GM21619 (cell line): ENCODE data around the gene FCAMR.

Experiments
- ATAC-seq: cut with Tn5 transposase; IDR thresholded peaks from one replicate; pipeline ENCODE4 v1.9.1; 2021; ENCODE audit not compliant: unreplicated experiment

The FCAMR gene

DNA sequence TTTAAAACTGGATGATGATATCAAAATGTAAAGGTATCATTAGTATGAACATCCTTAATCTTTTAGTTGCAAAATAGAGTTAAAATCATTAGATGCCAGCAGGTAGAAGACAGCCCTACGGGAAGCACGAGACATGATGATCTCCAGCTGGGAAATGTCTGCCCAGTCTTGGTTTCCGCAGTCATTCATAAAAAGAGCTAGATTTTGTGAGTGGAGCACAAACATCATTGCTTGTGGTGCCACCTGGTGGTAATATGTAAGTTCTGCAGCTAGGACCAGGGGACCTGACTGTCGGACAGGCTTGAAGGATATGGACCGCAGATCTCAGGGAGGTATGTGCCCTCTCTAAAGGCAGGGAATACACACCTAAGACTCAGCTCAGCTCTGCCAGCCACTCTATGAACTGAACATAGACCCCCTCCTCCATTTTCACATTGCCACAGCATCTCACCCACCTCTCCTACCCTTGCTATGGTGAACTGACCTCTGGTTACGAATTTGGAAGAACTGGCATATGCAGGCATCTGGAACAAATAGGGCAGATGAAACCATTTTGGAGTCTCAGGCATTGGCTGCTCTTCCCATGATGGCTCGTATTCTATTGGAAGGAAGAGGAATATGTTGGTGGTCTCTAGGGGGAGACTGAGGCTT, 57.7 kb downstream of the FCAMR start:
- ATAC-seq: no peak

DNA sequence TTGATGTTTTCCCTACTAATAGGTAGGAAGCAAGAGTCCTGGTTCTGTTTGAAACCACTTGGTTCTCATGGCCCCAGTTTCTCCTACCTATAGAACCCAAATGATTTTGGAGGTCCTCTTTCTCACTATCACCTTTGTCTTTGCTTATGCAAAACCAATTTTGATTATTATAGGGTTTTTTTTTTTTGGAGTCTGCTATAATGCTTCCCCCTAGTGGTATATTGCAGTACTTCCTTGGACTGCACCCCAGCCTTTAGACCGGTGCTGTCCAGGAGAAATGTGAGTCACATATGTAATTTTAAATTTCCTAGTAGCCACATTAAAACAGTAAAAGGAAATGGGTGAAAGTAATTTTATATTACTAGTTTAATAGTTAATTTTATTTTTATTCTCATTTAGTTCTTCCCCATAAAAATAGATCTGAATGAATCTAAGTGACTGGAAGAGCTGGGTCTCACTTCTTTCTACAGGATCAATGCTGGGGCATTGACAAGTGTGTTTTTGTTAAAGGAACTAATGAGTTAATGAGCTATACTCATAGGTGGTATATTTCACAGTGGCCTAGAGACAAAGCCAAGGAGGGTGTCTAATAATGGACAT, 59.1 kb downstream of the FCAMR start:
- no peak for ATAC-seq

GRCh38 chr1:206909883-206910318, 60.4 kb downstream of the FCAMR start:
- ATAC-seq: no peak

- ATAC-seq: no peak
Observed at GRCh38 chr1:206909161-206909882, 60.9 kb downstream of the FCAMR start.

DNA sequence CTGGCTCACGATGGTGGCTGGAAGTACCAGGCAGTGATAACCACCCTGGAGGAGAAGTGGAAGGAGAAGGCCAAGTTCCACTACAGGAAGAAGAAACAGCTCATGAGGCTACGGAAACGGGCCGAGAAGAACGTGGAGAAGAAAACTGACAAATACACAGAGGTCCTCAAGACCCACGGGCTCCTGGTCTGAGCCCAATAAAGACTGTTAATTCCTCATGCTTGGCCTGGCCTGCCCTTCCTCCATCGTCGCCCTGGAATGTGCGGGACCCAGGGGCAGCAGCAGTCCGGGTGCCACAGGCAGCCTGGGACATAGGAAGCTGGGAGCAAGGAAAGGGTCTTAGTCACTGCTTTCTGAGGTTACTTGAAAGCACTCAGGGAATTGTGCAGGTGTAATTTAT, 62.2 kb downstream of the FCAMR start:
- ATAC-seq: no peak
